ENCODE data around the gene ETV6. TPM values are rescaled to one million over a fixed set of nuclear protein-coding genes. Genes with fewer than 3 reads are reported as not detected.

The ETV6 gene
- total and polyA plus RNA-seq, 9 of the 15 experiments (the other 6 are each of a cell fraction or from before 2014, with no cell fraction given) = 0.81 to 12.7 (median 4.1) TPM

- Histone ChIP-seq H3K27me3 (ENCODE audit: control insufficient read depth in 2 of 2, insufficient read depth in 2 of 2, low read length in 2 of 2) (no peaks in the 10 kb centered on the region), H3K4me2 (ENCODE audit: insufficient read depth, low read length) (no peak overlapping the region), H3K79me2 (ENCODE audit: control insufficient read depth, insufficient read depth, low read length) (no peaks in the 10 kb centered on the region), H4K20me1 (replicated peaks; ENCODE audit: control insufficient read depth, insufficient read depth, low read length) (no peaks in the 10 kb centered on the region), H3K9me1 (ENCODE audit: control insufficient read depth, insufficient read depth, low read length) (no peaks in the 10 kb centered on the region), H2AFZ (ENCODE audit: low read depth, low read length) (no peak overlapping the region), H3K9ac (ENCODE audit: insufficient read depth in 1 of 2, low read depth in 2 of 2, low read length in 2 of 2) (no peak overlapping the region), H3K36me3 (ENCODE audit: control insufficient read depth, insufficient read depth, low read length) (no peaks in the 10 kb centered on the region), H3K27ac (ENCODE audit: extremely low read depth, low read depth, low read length) (no peak overlapping the region), H3K4me3 (no peak overlapping the region), H3K9me3 (replicated peaks; ENCODE audit: control insufficient read depth, insufficient read depth, low read depth, low read length) (no peaks in the 10 kb centered on the region), H3K4me1 (replicated peaks in 1 of 2; ENCODE audit: control insufficient read depth in 2 of 2, insufficient read depth in 2 of 2, low read length in 2 of 2) (peaks cover 0 to 5% of the 10 kb centered on the region in 2 experiments; a peak in 2 of 5 replicates)
- BruUV-seq (replicated peaks) = no TSS peak
- WGBS (ENCODE audit: insufficient coverage, low coverage, missing lambda C conversion rate) = 57% methylated on average over 6 of the region's 6 CpGs
- intact Hi-C loops (cut with micrococcal nuclease) (no loop called here), in situ Hi-C loops (cut with MboI) (no loop called here)
- no peak for TF ChIP-seq TFAM (CRISPR knock-in tag; conservative IDR thresholded peaks at IDR 0.05)
- no peak for TF ChIP-seq ZNF592 (IDR thresholded peaks at IDR 0.05)
- TF ChIP-seq BACH1 (tag; IDR thresholded peaks at IDR 0.05) = no peak
- no peak for TF ChIP-seq NCOA2 (IDR thresholded peaks at IDR 0.05; ENCODE audit: partially characterized antibody in 2 of 2)
- no peak for TF ChIP-seq GABPB1 (CRISPR knock-in tag; IDR thresholded peaks at IDR 0.05)
- TF ChIP-seq EGR1 (conservative IDR thresholded peaks at IDR 0.05) = no peak
- TF ChIP-seq TEAD2 (tag; IDR thresholded peaks at IDR 0.05) = no peak
- no peak for TF ChIP-seq ZNF764 (CRISPR knock-in tag; IDR thresholded peaks at IDR 0.05; ENCODE audit: low read depth)
- no peak for TF ChIP-seq ZC3H11A (IDR thresholded peaks at IDR 0.05; ENCODE audit: low read depth, low read length)
- no peak for TF ChIP-seq NRF1 (conservative IDR thresholded peaks at IDR 0.05 in 1 of 2, IDR thresholded peaks at IDR 0.05 in 1 of 2)
- TF ChIP-seq ELF2 (CRISPR knock-in tag; IDR thresholded peaks at IDR 0.05) = no peak
- no peak for TF ChIP-seq E2F3 (CRISPR knock-in tag; IDR thresholded peaks at IDR 0.05)
- ATAC-seq = no peak
- ChIA-PET CTCF (ENCODE audit: low intra/inter-chr PET ratio) (no interaction called here), POLR2A (interaction anchor here (0.6 kb wide), 1 partner anchor 1024 kb away, joined by 3 read pairs; no protein-coding TSS in a partner anchor)
- no peak for DNase-seq (ENCODE audit: extremely low read depth in 1 of 4, low spot score in 3 of 4)
- no peak for FAIRE-seq
Observed at GRCh38 chr12:11701433-11701832, 52.0 kb downstream of the ETV6 start.
